Caco-2 (cell line): ENCODE results near the gene PLCG1. TPM values are rescaled to one million over a fixed set of nuclear protein-coding genes. Genes with fewer than 3 reads are reported as not detected.

Experiments used
- BruUV-seq: library from RNA; stranded (reverse); fragments of 400-500 nt; replicated peaks from 2 replicates; lab custom pipeline; 2021; lab: Mats Ljungman, UMichigan
- CTCF ChIA-PET: fragments of 300-600 bp; sonication (Branson Sonifier 250); formaldehyde crosslinking; loops from one replicate; lab custom pipeline; 2022; ENCODE audit warnings: antibody characterized with exemption; lab: Charles Lee
- POLR2A ChIA-PET: fragments of 300-600 bp; sonication (Branson Sonifier 250); formaldehyde crosslinking; loops from one replicate; lab custom pipeline; 2022; ENCODE audit warnings: antibody characterized with exemption; lab: Charles Lee
- DNase-seq, 2 experiments: peaks; one replicate each; pipeline versions ENCODE4 v3.0.0 to v3.0.0-alpha.2; 2020 to 2022
- H3K27me3 ChIP-seq: replicated peaks from 2 replicates; pipeline ENCODE4 v1.6.0; 2011; ENCODE audit warnings: low read length; ENCODE audit not compliant: control insufficient read depth, insufficient read depth
- H3K36me3 ChIP-seq: 2 replicates; pipeline ENCODE4 v1.5.1; 2011; ENCODE audit warnings: low read length; ENCODE audit not compliant: control insufficient read depth, insufficient read depth
- H3K4me1 ChIP-seq: fragments of 250-450 bp; sonication (Bioruptor Pico); 2 replicates; pipeline ENCODE4 v1.5.1; 2020; ENCODE audit warnings: mild to moderate bottlenecking
- H3K4me3 ChIP-seq: 2 replicates; pipeline ENCODE4 v1.5.1; 2011; ENCODE audit warnings: low read depth, mild to moderate bottlenecking, control low read depth, low read length
- H3K9me3 ChIP-seq: fragments of 250-450 bp; sonication (Bioruptor Pico); 2 replicates; pipeline ENCODE4 v1.5.1; 2020; ENCODE audit warnings: mild to moderate bottlenecking, moderate library complexity
- H3K27ac Mint-ChIP-seq: one replicate; pipeline ENCODE4 v1.8.0; 2022; ENCODE audit warnings: mixed read lengths; ENCODE audit not compliant: unreplicated experiment
- H3K27me3 Mint-ChIP-seq: one replicate; pipeline ENCODE4 v1.8.0; 2022; ENCODE audit warnings: mixed read lengths; ENCODE audit not compliant: insufficient read depth, unreplicated experiment
- H3K36me3 Mint-ChIP-seq: one replicate; pipeline ENCODE4 v1.8.0; 2022; ENCODE audit warnings: mild to moderate bottlenecking, mixed read lengths; ENCODE audit not compliant: insufficient read depth, unreplicated experiment
- H3K4me1 Mint-ChIP-seq: one replicate; pipeline ENCODE4 v1.8.0; 2022; ENCODE audit warnings: low read depth, mixed read lengths; ENCODE audit not compliant: unreplicated experiment
- H3K4me3 Mint-ChIP-seq: one replicate; pipeline ENCODE4 v1.8.0; 2022; ENCODE audit warnings: mild to moderate bottlenecking, moderate library complexity, mixed read lengths; ENCODE audit not compliant: unreplicated experiment
- H3K9me3 Mint-ChIP-seq: one replicate; pipeline ENCODE4 v1.8.0; 2022; ENCODE audit warnings: mixed read lengths; ENCODE audit not compliant: unreplicated experiment
- intact Hi-C: fragments of 100-400 bp; cut with micrococcal nuclease; formaldehyde crosslinking; loops from one replicate; pipeline ENCODE4 v1.10.0; 2022; ENCODE audit not compliant: unreplicated experiment
- total RNA-seq: library from RNA; stranded (reverse); gene quantifications from 2 replicates; pipeline ENCODE4 v1.2.3, GENCODE V29; 2022
- TF ChIP-seq, protein P1 (sequence below), 2 experiments: fragments of 200-600 bp in 1 of 2; IDR thresholded peaks; 1 replicate in 1 of 2; 2 replicates in 1 of 2; pipeline versions ENCODE4 v1.5.1 to v1.8.0; 2011 to 2022; ENCODE audit warnings: antibody characterized with exemption in 1 of 2, control low read depth in 1 of 2, inconsistent platforms in 1 of 2, low read depth in 1 of 2, low read length in 1 of 2, mild to moderate bottlenecking in 1 of 2, moderate library complexity in 1 of 2; ENCODE audit not compliant: insufficient read depth in 1 of 2, severe bottlenecking in 1 of 2, unreplicated experiment in 1 of 2

The PLCG1 gene
- total RNA-seq, 1 experiment from 2014 or later: 196 TPM

DNA sequence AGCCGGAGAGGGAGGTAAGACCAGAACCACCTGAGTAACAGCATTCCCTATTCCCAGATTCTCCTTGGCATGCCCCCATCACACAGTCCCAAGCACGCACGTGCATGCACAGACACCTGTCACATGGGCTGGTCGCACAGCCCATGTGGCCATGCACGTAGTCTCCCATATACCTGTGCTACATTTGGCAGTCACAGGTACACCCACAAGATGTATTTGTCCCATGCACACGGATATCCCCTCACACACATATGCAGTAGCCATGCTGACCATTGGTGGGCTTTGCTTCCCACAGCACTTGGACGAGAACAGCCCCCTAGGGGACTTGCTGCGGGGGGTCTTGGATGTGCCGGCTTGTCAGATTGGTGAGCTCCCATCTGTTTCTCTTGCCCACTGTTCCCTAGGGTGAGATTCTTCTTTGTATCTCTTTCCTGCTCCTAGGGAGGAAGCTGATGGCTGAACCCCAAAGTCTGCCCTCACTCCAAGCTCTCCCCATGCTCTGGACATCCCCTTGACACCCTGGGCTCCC is 31.9 kb downstream of the PLCG1 start:
- no peak overlapping the region for H3K27ac Mint-ChIP-seq
- H3K36me3 Mint-ChIP-seq: peaks cover 76% of the 10 kb centered on the region
- intact Hi-C loops: no loop called here
- no peaks in the 10 kb centered on the region for H3K27me3 ChIP-seq
- peaks cover 44% of the 10 kb centered on the region for H3K36me3 ChIP-seq
- POLR2A ChIA-PET: no interaction called here
- peak in 1 of 2 experiments; percentile 29 for DNase-seq
- BruUV-seq: no TSS peak
- H3K4me3 ChIP-seq: no peak overlapping the region
- H3K9me3 ChIP-seq: no peaks in the 10 kb centered on the region
- no peak overlapping the region for H3K4me3 Mint-ChIP-seq
- TF ChIP-seq, protein P1, sequence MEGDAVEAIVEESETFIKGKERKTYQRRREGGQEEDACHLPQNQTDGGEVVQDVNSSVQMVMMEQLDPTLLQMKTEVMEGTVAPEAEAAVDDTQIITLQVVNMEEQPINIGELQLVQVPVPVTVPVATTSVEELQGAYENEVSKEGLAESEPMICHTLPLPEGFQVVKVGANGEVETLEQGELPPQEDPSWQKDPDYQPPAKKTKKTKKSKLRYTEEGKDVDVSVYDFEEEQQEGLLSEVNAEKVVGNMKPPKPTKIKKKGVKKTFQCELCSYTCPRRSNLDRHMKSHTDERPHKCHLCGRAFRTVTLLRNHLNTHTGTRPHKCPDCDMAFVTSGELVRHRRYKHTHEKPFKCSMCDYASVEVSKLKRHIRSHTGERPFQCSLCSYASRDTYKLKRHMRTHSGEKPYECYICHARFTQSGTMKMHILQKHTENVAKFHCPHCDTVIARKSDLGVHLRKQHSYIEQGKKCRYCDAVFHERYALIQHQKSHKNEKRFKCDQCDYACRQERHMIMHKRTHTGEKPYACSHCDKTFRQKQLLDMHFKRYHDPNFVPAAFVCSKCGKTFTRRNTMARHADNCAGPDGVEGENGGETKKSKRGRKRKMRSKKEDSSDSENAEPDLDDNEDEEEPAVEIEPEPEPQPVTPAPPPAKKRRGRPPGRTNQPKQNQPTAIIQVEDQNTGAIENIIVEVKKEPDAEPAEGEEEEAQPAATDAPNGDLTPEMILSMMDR (IDR thresholded peaks at IDR 0.05; ENCODE audit: insufficient read depth in 1 of 2, low read depth in 1 of 2, low read length in 1 of 2, severe bottlenecking in 1 of 2, unreplicated experiment in 1 of 2): no peak
- H3K27me3 Mint-ChIP-seq: no peaks in the 10 kb centered on the region
- CTCF ChIA-PET: interaction anchor here (1.1 to 1.8 kb wide), 3 partner anchors 11 to 171 kb away, joined by 3 to 7 read pairs (median 3); partner anchors contain the start of gene LPIN3
- no peaks in the 10 kb centered on the region for H3K4me1 Mint-ChIP-seq
- no peaks in the 10 kb centered on the region for H3K9me3 Mint-ChIP-seq
- H3K4me1 ChIP-seq: no peaks in the 10 kb centered on the region

DNA sequence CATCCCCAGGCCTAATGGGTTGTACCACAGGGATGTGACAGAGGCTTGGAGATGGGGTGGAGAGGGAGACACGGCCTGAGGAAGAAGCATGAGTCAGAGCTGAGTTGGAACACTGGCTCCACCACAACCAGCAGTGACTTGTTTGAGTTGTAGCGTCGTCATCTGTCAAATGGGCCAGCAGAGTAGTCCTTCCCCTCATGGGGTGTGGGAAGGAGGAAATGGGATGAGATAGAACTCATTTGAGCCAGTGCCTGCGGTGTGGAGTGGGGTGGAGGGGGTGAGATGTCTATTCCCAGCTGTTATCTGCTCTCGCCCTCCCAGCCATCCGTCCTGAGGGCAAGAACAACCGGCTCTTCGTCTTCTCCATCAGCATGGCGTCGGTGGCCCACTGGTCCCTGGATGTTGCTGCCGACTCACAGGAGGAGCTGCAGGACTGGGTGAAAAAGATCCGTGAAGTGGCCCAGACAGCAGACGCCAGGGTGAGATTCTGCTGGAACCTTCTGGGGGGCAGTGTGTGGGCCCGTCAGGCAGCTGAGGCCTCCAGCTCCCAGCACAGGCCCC is 32.5 kb downstream of the PLCG1 start:
- Mint-ChIP-seq H3K9me3 (no peaks in the 10 kb centered on the region), H3K27me3 (no peaks in the 10 kb centered on the region), H3K4me1 (no peaks in the 10 kb centered on the region), H3K4me3 (no peak overlapping the region), H3K36me3 (peaks cover 76% of the 10 kb centered on the region), H3K27ac (no peak overlapping the region)
- ChIA-PET POLR2A (no interaction called here), CTCF (interaction anchor here (1.1 to 1.8 kb wide), 3 partner anchors 11 to 171 kb away, joined by 3 to 7 read pairs (median 3); partner anchors contain the start of gene LPIN3)
- Histone ChIP-seq H3K4me3 (no peak overlapping the region), H3K4me1 (no peaks in the 10 kb centered on the region), H3K36me3 (peaks cover 45% of the 10 kb centered on the region), H3K9me3 (no peaks in the 10 kb centered on the region), H3K27me3 (no peaks in the 10 kb centered on the region)
- intact Hi-C loops: no loop called here
- no TSS peak for BruUV-seq
- peak in 1 of 2 experiments; percentile 36 for DNase-seq
- TF ChIP-seq, protein P1 (IDR thresholded peaks at IDR 0.05; ENCODE audit: insufficient read depth in 1 of 2, low read depth in 1 of 2, low read length in 1 of 2, severe bottlenecking in 1 of 2, unreplicated experiment in 1 of 2): no peak

DNA sequence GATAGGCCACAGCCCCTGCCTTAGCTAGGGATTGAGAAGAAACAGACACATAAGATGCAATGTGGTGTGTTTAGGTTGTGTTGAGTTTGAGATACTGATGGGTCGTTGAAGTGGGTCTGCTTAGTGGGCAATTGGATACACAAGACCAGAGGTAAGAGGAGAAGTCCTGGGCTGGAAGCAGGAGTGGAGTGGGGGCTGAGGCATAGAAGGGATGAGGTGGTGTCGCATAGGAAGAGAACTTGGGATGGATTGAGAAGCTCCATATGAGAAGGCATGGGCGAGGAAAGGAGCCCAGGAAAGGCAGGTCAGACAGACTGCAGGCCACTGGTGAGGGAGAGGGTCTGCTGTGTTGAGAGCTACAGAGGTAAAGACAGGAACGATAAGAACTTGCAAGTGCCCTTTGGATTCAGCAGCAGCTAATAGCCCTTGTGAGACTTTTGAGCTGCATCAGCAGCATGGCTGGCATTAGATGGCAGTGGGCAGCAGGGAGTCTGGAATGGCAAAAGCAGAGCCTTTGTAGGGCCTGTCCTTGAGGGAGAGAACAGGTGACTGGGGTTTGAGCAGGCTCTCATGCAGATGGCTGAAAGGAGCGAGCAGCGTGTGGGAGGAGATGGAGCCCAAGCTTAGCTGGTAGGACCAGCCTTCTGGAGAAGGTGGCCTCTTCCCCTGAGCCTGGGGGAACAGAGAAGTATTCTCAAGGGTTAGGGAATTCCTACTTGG is 33.2 kb downstream of the PLCG1 start:
- peaks cover 75% of the 10 kb centered on the region for H3K36me3 Mint-ChIP-seq
- TF ChIP-seq, protein P1 (IDR thresholded peaks at IDR 0.05; ENCODE audit: insufficient read depth in 1 of 2, low read depth in 1 of 2, low read length in 1 of 2, severe bottlenecking in 1 of 2, unreplicated experiment in 1 of 2): no peak
- Histone ChIP-seq H3K4me3 (no peak overlapping the region), H3K4me1 (no peaks in the 10 kb centered on the region), H3K9me3 (no peaks in the 10 kb centered on the region), H3K27me3 (no peaks in the 10 kb centered on the region), H3K36me3 (peaks cover 39% of the 10 kb centered on the region)
- no peak overlapping the region for H3K27ac Mint-ChIP-seq
- POLR2A ChIA-PET: no interaction called here
- intact Hi-C loops: no loop called here
- CTCF ChIA-PET: interaction anchor here (1.2 to 1.8 kb wide), 2 partner anchors 12 to 35 kb away, joined by 3 to 7 read pairs; no protein-coding TSS in a partner anchor
- H3K27me3 Mint-ChIP-seq: no peaks in the 10 kb centered on the region
- H3K4me1 Mint-ChIP-seq: no peaks in the 10 kb centered on the region
- BruUV-seq: no TSS peak
- no peak overlapping the region for H3K4me3 Mint-ChIP-seq
- peak in 1 of 2 experiments; percentile 39 for DNase-seq
- no peaks in the 10 kb centered on the region for H3K9me3 Mint-ChIP-seq
